Vagina (tissue), 2 donors: ENCODE measurements around the gene USP32.

Experiments used
- CTCF ChIP-seq, 3 experiments: fragments of 450-650 bp in 2 of 3; fragments of 200-600 bp in 1 of 3; sonication (generic) in 1 of 3; IDR thresholded peaks; one replicate each; pipeline ENCODE4 v1.5.1; 2017 to 2019; ENCODE audit warnings: antibody characterized with exemption in 3 of 3, mild to moderate bottlenecking in 2 of 3, moderate library complexity in 2 of 3
- POLR2A ChIP-seq, 2 donors: fragments of 450-650 bp; IDR thresholded peaks; one replicate each; pipeline ENCODE4 v1.6.1; 2017; ENCODE audit warnings: antibody characterized with exemption in 2 of 2, mild to moderate bottlenecking in 2 of 2, moderate library complexity in 2 of 2
- POLR2AphosphoS5 ChIP-seq, 2 donors: sonication (generic); formaldehyde crosslinking; IDR thresholded peaks; one replicate each; pipeline ENCODE4 v1.9.0; 2017; ENCODE audit warnings: antibody characterized with exemption in 2 of 2, mild to moderate bottlenecking in 2 of 2, low read depth in 1 of 2; ENCODE audit not compliant: insufficient read depth in 1 of 2

GRCh38 chr17:60159479-60159866, 232.5 kb downstream of the USP32 start:
- no peak for TF ChIP-seq CTCF (IDR thresholded peaks at IDR 0.05)
- no peak for TF ChIP-seq POLR2A (IDR thresholded peaks at IDR 0.05)
- no peak for TF ChIP-seq POLR2AphosphoS5 (IDR thresholded peaks at IDR 0.05; ENCODE audit: insufficient read depth in 1 of 2, low read depth in 1 of 2)
